HEK293 (cell line): ENCODE data around the gene CNPY1.

Experiments
- ATF2 ChIP-seq: fragments of 450-650 bp; formaldehyde crosslinking; IDR thresholded peaks from 2 replicates; pipeline ENCODE4 v1.5.1; 2016; ENCODE audit warnings: missing biosample characterization, missing genetic modification characterization, low read depth
- GFI1B ChIP-seq: fragments of 450-650 bp; formaldehyde crosslinking; IDR thresholded peaks from 2 replicates; pipeline ENCODE4 v1.5.1; 2016; ENCODE audit warnings: missing biosample characterization, missing genetic modification characterization
- KLF7 ChIP-seq: fragments of 450-650 bp; formaldehyde crosslinking; IDR thresholded peaks from 2 replicates; pipeline ENCODE4 v1.5.1; 2016; ENCODE audit warnings: missing biosample characterization, missing genetic modification characterization, borderline replicate concordance
- KLF8 ChIP-seq: fragments of 450-650 bp; formaldehyde crosslinking; IDR thresholded peaks from 2 replicates; pipeline ENCODE4 v1.5.1; 2016; ENCODE audit warnings: missing biosample characterization, missing genetic modification characterization
- MEIS1 ChIP-seq: sonication (generic); formaldehyde crosslinking; IDR thresholded peaks from 2 replicates; pipeline ENCODE4 v1.8.1; 2022; ENCODE audit warnings: missing genetic modification reagents, mild to moderate bottlenecking, borderline replicate concordance
- MYNN ChIP-seq: fragments of 450-650 bp; formaldehyde crosslinking; IDR thresholded peaks from 2 replicates; pipeline ENCODE4 v1.5.1; 2016; ENCODE audit warnings: missing biosample characterization, missing genetic modification characterization, borderline replicate concordance
- MZF1 ChIP-seq: fragments of 450-650 bp; formaldehyde crosslinking; IDR thresholded peaks from 2 replicates; pipeline ENCODE4 v1.5.1; 2017; ENCODE audit warnings: missing biosample characterization, missing genetic modification characterization, borderline replicate concordance
- OSR2 ChIP-seq: fragments of 450-650 bp; formaldehyde crosslinking; IDR thresholded peaks from 2 replicates; pipeline ENCODE4 v1.5.1; 2016; ENCODE audit warnings: missing biosample characterization, missing genetic modification characterization
- PBX3 ChIP-seq: sonication (generic); formaldehyde crosslinking; IDR thresholded peaks from 2 replicates; pipeline ENCODE4 v1.8.1; 2022; ENCODE audit warnings: mild to moderate bottlenecking, moderate library complexity, missing genetic modification reagents
- PRDM10 ChIP-seq: fragments of 450-650 bp; formaldehyde crosslinking; IDR thresholded peaks from 2 replicates; pipeline ENCODE4 v1.5.1; 2016; ENCODE audit warnings: missing biosample characterization, missing genetic modification characterization
- SP3 ChIP-seq: fragments of 450-650 bp; formaldehyde crosslinking; IDR thresholded peaks from 2 replicates; pipeline ENCODE4 v1.5.1; 2016; ENCODE audit warnings: missing biosample characterization, missing genetic modification characterization
- TSHZ1 ChIP-seq: fragments of 450-650 bp; formaldehyde crosslinking; IDR thresholded peaks from 2 replicates; pipeline ENCODE4 v1.5.1; 2016; ENCODE audit warnings: missing biosample characterization, missing genetic modification characterization, borderline replicate concordance
- YY1 ChIP-seq: fragments of 450-650 bp; formaldehyde crosslinking; IDR thresholded peaks from 2 replicates; pipeline ENCODE4 v1.5.1; 2018; ENCODE audit warnings: missing biosample characterization, missing genetic modification characterization
- ZBTB8A ChIP-seq: fragments of 450-650 bp; formaldehyde crosslinking; IDR thresholded peaks from 2 replicates; pipeline ENCODE4 v1.5.1; 2016; ENCODE audit warnings: missing biosample characterization, missing genetic modification characterization
- ZEB2 ChIP-seq: fragments of 450-650 bp; formaldehyde crosslinking; IDR thresholded peaks from 2 replicates; pipeline ENCODE4 v1.5.1; 2016; ENCODE audit warnings: missing biosample characterization, missing genetic modification characterization
- ZFP3 ChIP-seq: fragments of 450-650 bp; formaldehyde crosslinking; IDR thresholded peaks from 2 replicates; pipeline ENCODE4 v1.5.1; 2016; ENCODE audit warnings: low read depth, missing biosample characterization, missing genetic modification characterization
- ZFP69B ChIP-seq: fragments of 450-650 bp; formaldehyde crosslinking; IDR thresholded peaks from 2 replicates; pipeline ENCODE4 v1.5.1; 2016; ENCODE audit warnings: missing biosample characterization, missing genetic modification characterization
- ZNF10 ChIP-seq: fragments of 450-650 bp; formaldehyde crosslinking; IDR thresholded peaks from 2 replicates; pipeline ENCODE4 v1.5.1; 2017; ENCODE audit warnings: missing biosample characterization, missing genetic modification characterization
- ZNF132 ChIP-seq: fragments of 450-650 bp; formaldehyde crosslinking; IDR thresholded peaks from 2 replicates; pipeline ENCODE4 v1.5.1; 2017; ENCODE audit warnings: missing biosample characterization, missing genetic modification characterization, borderline replicate concordance
- ZNF146 ChIP-seq: fragments of 450-650 bp; formaldehyde crosslinking; IDR thresholded peaks from 2 replicates; pipeline ENCODE4 v1.5.1; 2016; ENCODE audit warnings: missing biosample characterization, missing genetic modification characterization
- ZNF18 ChIP-seq: fragments of 450-650 bp; formaldehyde crosslinking; IDR thresholded peaks from 2 replicates; pipeline ENCODE4 v1.5.1; 2016; ENCODE audit warnings: missing biosample characterization, missing genetic modification characterization
- ZNF324 ChIP-seq: fragments of 450-650 bp; formaldehyde crosslinking; IDR thresholded peaks from 2 replicates; pipeline ENCODE4 v1.5.1; 2016; ENCODE audit warnings: missing biosample characterization, missing genetic modification characterization
- ZNF335 ChIP-seq: fragments of 450-650 bp; formaldehyde crosslinking; conservative IDR thresholded peaks from 2 replicates; pipeline ENCODE4 v1.5.1; 2016; ENCODE audit warnings: missing biosample characterization, missing genetic modification characterization
- ZNF423 ChIP-seq: fragments of 450-650 bp; formaldehyde crosslinking; IDR thresholded peaks from 2 replicates; pipeline ENCODE4 v1.5.1; 2016; ENCODE audit warnings: missing biosample characterization, missing genetic modification characterization
- ZNF473 ChIP-seq: fragments of 450-650 bp; formaldehyde crosslinking; IDR thresholded peaks from 2 replicates; pipeline ENCODE4 v1.5.1; 2017; ENCODE audit warnings: missing biosample characterization, missing genetic modification characterization
- ZNF558 ChIP-seq: fragments of 450-650 bp; formaldehyde crosslinking; IDR thresholded peaks from 2 replicates; pipeline ENCODE4 v1.5.1; 2016; ENCODE audit warnings: missing biosample characterization, missing genetic modification characterization
- ZNF571 ChIP-seq: fragments of 450-650 bp; formaldehyde crosslinking; IDR thresholded peaks from 2 replicates; pipeline ENCODE4 v1.5.0; 2017; ENCODE audit warnings: missing biosample characterization, missing genetic modification characterization
- ZNF585B ChIP-seq: fragments of 450-650 bp; formaldehyde crosslinking; IDR thresholded peaks from 2 replicates; pipeline ENCODE4 v1.5.1; 2016; ENCODE audit warnings: missing biosample characterization, missing genetic modification characterization
- ZNF626 ChIP-seq: fragments of 450-650 bp; sonication (Bioruptor Pico); formaldehyde crosslinking; IDR thresholded peaks from 2 replicates; pipeline ENCODE4 v1.5.1; 2018; ENCODE audit warnings: missing biosample characterization, missing genetic modification characterization, inconsistent platforms
- ZNF76 ChIP-seq: fragments of 450-650 bp; formaldehyde crosslinking; IDR thresholded peaks from 2 replicates; pipeline ENCODE4; 2016; ENCODE audit warnings: low read depth, missing biosample characterization, missing genetic modification characterization, borderline replicate concordance
- ZSCAN23 ChIP-seq: fragments of 450-650 bp; formaldehyde crosslinking; IDR thresholded peaks from 2 replicates; pipeline ENCODE4 v1.5.1; 2016; ENCODE audit warnings: missing biosample characterization, missing genetic modification characterization

The CNPY1 gene

GRCh38 chr7:155506854-155507337 lies 39.5 kb downstream of the CNPY1 start (continued):
- TF ChIP-seq SP3 (no peak), ZNF423 (tag by site-specific recombination) (no peak), OSR2 (no peak), ZNF335 (tag by site-specific recombination) (peak; percentile 34; the same call in 1 of the 2 replicates), ZSCAN23 (tag by site-specific recombination) (no peak), ZNF585B (tag by site-specific recombination) (no peak), ZNF473 (tag by site-specific recombination) (no peak), ZNF18 (tag by site-specific recombination) (no peak), TSHZ1 (tag by site-specific recombination) (no peak), ZNF146 (tag by site-specific recombination) (no peak), KLF8 (tag by site-specific recombination) (no peak), ZFP3 (tag by site-specific recombination) (no peak), ATF2 (tag by site-specific recombination) (no peak; the same call in 1 of the 2 replicates), MYNN (tag by site-specific recombination) (no peak), ZNF324 (tag by site-specific recombination) (0 out of 2 replicates have a peak, but pooled peaks have one; percentile 35), PBX3 (no peak), MEIS1 (CRISPR knock-in tag) (no peak), KLF7 (tag by site-specific recombination) (no peak), ZNF76 (tag by site-specific recombination) (no peak), MZF1 (tag by site-specific recombination) (0 out of 2 replicates have a peak, but pooled peaks have one; percentile 19), PRDM10 (tag by site-specific recombination) (peak; percentile 64), GFI1B (0 out of 2 replicates have a peak, but pooled peaks have one; percentile 57), ZNF571 (tag by site-specific recombination) (no peak), ZNF10 (no peak), ZFP69B (no peak), ZEB2 (tag by site-specific recombination) (peak; percentile 82), ZNF558 (tag by site-specific recombination) (no peak), ZBTB8A (tag by site-specific recombination) (no peak), ZNF132 (tag by site-specific recombination) (no peak), ZNF626 (tag by site-specific recombination) (no peak), YY1 (tag by site-specific recombination) (no peak)
